Measurements from ENCODE around the gene STK11.
A peak's percentile ranks its signal among the peaks of the same experiment; 100 is the strongest.
"Not testable (repeated sequence)": the region's sequence is repeated elsewhere in the genome, so short reads cannot be mapped to it uniquely, and the experiment has no call there.

The STK11 gene

DNA sequence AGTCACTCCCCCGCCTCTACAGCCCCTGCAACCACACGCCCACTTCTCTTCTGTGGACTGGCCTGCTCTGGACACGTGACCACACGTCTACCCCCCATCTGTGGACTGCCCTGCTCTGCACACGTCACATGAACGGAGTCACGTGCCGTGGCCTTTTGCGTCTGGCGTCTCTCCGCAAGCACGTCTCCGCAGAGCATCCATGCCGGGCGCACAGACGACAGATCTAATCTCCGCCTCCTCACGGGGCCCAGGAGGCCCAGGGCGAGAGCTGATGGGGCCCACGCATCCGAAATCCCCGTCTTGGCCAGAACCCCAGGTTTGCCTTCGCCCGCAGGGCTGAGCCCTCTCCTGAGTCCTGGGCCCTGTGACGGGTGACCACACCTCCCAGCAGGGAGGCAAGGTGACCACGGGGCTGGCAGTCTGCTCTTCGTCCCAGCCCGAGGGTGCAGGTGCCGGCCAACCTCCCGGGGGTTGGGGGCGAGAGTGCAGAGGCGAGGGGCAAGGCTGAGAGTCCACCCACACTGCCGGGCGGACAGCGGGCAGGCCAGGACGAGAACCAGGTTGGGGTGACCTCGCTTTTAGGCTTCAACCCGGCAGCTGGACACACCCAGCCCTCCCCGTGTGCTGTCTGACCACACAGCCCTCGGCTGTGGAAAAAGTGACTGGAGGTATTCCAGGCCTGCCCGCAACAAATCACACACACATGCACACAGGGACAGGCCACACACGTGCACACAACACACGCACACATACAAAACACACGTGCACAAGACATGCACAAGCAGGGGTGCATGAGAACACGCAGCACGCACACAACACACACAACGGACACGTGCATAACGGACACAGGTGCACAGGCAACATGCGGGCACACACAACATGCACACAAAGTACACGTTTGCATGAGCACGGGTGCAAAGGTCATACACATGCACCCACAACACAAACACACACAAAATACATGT, 35.4 kb upstream of the STK11 start:
- DNase-seq (ENCODE audit: low read depth): no peak

DNA sequence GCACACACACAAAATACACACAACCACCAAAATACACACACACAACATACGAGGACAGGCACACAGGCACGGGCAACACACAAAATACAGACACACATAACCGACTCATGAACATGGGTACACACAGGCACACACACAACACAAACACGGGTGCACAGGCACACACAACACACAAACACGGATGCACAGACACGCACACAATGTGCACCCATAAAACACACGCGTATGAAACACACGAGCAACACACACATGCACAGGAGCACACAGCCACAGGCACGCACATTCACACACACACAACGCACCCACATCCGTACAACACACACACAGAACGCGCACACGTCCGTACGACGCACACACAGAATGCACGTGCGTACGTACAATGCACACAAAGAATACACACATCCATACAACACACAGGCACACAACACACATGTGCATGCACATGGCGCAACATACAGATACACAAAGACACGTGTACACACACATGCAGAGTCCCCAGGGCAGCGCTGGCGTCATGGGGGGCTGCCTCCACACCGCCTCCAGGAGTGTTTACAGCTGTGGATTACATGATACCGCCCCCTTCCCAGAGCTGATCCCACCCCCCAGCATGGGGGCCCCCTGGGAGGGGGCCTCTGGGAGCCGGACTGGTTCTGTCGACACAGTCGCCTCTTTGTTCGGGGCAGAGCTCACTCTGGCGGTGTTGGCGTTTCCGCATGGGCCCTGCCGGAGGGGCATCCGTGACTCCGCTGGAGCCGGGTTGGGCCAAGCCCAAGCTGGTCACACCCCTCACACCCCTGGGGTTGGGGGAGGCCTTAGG, 34.4 kb upstream of the STK11 start:
- DNase-seq (ENCODE audit: low read depth): no peak

DNA sequence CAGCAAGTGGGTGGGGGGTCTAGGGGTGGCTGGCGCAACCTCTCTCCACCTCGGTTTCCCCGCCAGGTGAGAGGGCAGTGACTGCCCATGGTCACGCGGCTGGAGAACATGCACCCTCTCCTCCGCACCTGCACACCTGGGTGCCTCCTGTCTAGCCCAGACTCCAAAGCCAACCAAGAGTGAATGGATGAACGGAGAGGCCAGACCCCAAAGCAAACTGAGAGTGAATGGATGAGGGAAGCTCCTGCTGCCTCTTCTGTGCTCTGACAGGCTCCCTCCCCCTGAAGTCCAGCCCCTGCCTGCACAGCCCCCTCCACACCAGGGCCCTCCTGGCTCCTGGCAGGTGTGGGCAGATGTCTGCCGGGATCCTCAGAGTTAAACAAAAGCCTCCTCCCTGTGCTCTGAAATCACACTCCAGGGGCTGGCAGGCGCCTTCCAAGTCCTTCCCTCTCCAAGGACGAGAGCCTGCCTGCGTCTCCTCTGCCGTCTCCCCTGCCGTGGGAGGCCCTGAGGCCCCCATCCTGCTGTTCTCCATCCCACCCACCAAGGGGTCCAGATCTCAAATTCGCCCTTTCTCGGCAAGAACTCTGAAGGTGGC, 33.7 kb upstream of the STK11 start:
- DNase-seq (ENCODE audit: low read depth): no peak

DNA sequence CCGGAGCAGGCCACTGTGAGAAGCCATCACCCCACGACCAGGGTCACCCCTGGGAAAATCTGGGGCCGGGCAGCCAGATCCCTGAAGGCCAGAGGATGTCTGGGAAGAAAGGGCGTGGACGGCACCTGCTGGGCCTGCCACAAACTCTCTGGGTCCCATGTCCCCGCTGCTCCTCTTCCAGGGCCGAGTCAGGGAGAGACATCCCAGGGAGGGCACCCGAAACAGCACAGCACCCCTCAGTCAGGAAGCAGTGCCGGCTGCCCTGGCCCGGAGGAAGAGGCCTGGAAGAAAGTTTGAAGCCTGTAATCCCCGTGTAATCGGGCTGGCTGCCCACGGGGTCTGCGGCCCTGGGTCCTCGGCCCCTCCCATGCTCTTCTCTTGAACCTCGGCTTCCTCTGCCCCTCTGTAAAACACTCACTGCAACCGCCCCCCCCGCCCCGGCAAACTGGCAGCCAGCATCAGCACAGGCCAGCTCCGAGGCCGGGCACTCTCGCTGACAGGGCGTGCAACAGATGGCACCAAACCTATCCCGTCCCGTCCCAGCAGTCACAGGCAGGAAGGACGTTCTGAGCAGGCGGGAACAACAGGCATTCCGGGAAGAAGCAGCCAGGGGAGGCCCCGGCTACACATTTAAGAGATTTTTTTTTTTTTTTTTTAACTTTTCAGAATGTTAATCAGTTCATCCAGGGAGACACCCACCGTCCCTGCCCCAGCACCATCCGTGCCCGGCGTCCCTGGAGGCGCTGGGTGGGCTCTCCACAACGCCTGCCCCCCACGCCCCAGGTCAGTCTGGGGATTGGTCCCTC, 33.0 kb upstream of the STK11 start:
- DNase-seq (ENCODE audit: low read depth): no peak

DNA sequence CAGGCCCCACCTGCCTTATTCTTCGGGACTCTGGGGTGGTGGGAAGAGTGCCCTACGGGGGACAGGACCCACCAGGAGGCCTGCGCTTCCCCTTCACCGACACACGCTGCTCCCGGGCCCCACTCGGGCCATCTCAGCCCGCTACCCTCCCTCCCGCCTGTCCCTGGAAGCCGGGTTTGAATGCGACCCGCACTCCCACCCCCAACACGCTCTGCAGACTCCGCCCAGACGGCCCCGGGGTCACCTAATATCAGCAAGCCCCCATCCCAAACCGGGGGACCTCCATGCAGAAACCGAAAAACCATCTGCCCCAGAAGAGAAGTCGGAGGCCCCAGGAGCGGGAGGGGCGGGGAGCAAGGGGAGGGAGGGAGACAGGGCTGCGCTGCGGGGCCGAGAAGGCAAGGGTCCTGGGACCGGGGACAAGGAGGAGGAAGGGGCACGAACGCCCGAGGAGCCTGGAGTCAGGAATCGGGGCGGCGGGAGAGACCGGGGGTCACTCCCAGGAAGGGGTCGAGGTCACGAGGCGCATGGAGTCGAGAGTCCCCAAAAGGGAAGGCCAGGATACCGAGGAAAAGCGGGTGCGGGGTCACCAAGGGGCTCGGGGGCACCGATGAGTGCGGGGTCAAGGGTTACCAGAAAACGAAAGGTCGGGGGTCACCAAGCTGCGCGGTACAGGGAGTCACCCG, 32.3 kb upstream of the STK11 start:
- DNase-seq (ENCODE audit: low read depth): no peak

DNA sequence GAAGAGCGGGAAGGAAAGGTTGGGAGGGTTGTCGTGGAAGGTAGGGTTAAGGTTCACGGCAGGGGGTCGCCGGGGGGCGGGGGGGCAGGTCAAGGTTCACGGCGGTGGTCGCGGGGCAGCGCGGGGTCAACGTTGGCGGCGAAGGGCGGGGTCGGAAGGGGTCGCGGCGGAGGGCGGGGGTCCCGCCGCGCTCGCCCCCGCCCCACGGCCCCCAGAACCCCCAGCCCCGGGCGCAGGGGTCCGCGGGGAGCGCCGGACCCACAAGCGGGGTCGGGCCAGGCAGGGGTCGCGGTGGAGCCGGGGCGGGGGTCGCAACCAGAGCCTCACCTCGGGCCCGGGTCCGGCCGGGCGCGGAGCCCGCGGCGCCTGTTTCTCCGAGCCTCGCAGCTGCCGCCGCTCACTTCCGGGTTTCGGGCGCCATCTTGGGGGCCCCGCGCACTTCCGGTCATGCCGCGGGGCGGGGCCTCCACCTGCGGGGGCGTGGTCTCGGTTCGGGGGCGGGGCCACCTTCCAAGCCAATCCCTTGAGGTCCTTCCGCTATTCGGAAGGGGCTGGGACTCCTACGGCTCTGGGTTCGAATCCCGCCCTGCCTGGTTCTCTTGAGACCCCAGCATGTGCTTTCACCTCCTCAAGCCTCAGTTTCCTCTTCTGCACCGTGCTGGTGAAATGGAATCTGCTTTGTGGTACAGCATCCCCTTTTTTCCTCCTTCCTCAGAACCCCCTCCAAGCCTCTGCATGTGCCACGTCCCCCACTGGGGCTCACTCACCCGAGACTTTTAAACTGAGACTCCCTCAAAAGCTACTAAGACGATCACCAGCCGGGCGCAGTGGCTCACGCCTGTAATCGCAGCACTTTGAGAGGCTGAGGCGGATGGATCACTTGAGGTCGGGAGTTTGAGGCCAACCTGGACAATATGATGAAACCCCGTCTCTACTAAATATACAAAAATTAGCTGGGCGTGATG, 31.5 kb upstream of the STK11 start, which contains the start of gene SBNO2:
SBNO2 (minus strand) TSS at position 424 of the 965 bp plus-strand sequence. CDS start 19,992 bp downstream, outside the sequence.
- DNase-seq (ENCODE audit: low read depth): peak; percentile 92

DNA sequence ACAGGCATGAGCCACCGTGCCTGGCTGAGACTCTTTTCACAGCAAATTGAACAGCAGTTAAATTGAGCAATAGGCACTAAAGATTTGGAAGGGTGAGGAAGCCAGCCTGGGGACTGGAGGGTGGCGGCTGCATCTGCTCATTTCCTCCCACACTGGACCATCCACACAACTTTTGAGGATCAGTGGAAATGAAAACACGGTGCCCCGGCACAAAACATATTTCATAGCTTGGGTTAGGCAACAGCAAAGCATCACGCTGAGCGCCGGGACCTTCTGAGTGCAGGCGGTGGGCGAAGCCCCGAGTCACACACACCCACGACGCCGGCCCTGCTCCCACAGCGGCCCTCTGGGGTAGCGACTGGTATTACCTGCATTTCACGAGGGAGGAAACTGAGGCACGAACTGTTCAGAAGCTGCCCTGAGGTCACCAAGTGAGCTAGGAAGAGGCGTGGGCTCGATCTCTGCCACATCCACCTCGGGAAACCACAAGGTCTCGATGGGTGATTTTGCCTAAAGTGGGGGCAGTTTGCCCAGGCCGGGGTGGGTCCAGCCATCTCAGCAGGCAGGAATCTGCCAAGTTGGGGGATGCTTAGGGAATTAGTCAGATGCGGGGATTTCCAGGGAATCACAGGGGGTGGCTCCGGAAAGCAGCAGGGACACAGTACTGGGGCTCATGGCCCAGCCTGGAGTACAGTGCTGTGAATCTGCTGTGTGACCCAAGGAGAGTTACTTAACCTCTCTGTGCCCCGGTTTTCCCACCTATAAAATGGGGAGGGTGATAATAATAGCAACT, 28.1 kb upstream of the STK11 start:
- no peak for DNase-seq (ENCODE audit: low read depth)

DNA sequence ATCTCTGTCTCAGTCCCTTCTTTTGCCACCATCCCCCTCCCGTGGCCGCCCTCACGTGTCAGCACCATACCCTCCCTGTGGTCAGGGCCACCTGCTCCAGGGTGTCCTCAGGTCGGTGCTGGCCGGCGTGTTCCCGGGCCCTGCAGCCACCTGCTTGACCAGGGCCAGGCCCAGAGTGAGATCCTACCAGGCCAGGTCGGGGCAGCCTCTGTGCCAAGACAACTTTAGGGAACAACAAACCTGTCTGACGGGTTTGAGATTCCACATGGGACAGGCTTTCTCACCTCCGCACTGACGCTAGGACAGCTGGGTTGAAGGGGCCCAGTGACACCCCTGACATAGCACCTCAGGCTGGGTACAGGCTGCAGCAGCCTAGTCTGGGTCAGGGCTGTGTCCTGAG, 24.0 kb upstream of the STK11 start:
- no peak for DNase-seq (ENCODE audit: low read depth)

DNA sequence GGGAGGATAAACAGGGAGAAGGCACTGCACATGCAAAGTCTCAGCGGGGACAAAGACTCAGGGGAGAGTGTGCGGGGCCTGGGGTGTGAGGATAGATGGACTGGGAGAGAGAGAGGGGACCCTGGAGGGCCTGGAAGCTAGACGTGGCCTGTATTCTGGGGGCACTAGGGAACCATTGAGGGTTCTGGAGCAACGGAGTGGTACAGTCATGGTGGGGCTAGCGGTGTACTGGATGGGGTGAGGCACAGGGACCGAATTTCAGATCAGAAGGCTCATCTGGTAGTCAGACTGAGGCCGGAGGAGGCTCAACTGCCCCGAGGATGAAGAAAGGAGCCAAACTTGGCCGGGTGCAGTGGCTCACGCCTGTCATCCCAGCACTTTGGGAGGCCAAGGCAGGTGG, 23.5 kb upstream of the STK11 start:
- DNase-seq (ENCODE audit: low read depth): no peak

DNA sequence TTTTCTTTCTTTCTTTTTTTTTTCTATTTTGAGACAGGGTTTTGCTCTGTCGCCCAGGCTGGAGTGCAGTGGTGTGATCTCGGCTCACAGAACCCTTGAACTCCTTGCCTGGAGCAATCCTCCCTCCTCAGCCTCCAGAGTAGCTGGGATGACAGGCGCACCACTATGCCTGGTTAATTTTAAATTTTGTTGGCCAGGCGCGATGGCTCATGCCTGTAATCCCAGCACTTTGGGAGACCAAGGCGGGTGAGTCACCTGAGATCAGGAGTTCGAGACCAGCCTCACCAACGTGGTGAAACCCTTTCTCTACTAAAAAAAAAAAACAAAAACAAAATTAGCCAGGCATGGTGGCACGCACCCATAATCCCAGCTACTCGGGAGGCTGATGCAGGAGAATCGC, 22.9 kb upstream of the STK11 start:
- DNase-seq (ENCODE audit: low read depth): no peak

DNA sequence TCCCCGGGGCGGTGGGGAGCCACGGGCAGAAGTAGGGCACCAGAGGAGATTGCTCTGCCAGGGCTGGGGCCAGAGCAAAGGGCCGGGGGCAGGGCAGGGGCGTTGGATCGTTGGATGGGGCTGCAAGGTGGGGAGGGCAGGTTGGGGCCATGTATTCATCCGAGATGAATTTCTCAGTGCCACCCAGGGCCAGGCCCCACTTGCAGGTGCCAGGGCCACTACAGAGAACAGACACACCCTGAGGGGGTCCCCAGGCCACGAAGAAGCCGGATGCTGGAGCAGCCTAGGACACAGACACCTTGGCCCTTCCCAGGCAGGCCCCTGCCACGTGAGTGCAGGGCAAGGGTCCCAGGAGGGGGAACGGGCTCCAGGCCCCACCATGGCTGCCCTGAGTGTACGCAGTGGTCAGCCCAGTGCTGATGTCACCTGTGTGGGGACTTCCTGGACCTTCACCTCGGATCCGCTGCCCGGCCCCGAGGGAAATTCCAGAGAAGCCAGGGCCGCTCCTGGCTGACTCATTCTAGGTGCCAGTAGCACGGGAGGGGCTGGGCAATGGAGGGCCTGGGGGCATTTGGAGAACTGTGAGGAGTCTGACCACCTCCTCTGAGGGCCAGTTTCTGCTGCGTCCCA, 21.9 kb upstream of the STK11 start:
- DNase-seq (ENCODE audit: low read depth): no peak

DNA sequence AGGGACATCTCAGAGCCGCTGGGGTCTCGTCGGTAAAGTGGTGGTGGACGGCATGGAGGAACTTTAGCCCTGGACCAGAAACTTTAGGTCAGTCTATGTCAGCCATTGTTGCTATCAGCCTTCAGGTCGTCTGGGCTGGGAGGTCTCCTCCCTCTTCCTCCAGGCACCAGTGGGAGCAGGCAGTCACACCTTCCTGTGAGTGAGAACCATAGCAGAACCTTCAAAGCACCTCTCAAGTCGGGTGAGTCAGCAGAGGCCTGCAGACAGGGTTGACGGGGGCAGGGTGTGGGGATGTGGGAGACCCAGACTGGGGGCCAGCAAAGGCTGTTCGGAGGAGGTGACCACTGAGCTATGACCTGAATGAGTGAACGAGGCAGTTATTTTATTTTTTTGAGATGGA, 16.2 kb upstream of the STK11 start:
- DNase-seq (ENCODE audit: low read depth): no peak

DNA sequence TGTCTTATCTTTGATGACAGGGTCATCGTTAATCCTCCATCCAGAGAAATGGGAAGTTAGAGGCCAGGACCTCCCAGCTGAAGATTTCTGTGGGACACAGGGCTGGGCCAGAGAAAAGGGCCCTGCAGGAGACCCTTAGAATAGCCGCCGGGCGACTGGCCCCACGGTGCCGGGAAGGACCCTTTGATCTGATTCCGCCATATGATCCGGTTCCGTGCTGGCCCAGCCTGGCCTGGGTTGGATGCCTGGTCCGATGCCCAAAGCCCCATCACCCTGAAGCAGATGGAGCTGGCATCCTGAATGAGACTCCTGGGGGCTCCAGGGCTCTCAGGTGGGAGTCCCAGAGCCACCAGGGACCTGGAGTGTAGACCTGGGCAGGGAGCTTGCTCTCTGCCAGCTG, 6.0 kb upstream of the STK11 start:
- DNase-seq (ENCODE audit: low read depth): no peak

DNA sequence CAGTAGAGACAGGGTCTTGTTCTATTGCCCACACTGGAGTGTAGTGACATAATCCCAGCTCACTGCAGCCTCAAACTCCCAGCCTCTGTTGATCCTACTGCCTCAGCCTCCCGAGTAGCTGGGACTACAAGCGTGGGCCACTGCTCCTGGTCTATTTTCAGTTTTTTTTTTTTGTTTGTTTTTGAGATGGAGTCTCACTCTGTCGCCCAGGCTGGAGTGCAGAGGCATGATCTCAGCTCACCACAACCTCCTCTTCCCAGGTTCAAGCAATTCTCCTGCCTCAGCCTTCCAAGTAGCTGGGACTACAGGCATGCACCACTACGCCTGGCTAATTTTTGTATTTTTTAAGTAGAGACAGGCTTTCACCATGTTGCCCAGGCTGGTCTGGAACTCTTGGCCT, 5.0 kb upstream of the STK11 start:
- DNase-seq (ENCODE audit: low read depth): not testable (repeated sequence)

DNA sequence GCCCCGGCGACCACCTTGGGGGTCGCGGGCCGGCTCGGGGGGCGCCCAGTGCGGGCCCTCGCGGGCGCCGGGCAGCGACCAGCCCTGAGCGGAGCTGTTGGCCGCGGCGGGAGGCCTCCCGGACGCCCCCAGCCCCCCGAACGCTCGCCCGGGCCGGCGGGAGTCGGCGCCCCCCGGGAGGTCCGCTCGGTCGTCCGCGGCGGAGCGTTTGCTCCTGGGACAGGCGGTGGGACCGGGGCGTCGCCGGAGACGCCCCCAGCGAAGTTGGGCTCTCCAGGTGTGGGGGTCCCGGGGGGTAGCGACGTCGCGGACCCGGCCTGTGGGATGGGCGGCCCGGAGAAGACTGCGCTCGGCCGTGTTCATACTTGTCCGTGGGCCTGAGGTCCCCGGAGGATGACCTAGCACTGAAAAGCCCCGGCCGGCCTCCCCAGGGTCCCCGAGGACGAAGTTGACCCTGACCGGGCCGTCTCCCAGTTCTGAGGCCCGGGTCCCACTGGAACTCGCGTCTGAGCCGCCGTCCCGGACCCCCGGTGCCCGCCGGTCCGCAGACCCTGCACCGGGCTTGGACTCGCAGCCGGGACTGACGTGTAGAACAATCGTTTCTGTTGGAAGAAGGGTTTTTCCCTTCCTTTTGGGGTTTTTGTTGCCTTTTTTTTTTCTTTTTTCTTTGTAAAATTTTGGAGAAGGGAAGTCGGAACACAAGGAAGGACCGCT, 729 bp downstream of the STK11 start:
- no peak for DNase-seq (ENCODE audit: low read depth)

DNA sequence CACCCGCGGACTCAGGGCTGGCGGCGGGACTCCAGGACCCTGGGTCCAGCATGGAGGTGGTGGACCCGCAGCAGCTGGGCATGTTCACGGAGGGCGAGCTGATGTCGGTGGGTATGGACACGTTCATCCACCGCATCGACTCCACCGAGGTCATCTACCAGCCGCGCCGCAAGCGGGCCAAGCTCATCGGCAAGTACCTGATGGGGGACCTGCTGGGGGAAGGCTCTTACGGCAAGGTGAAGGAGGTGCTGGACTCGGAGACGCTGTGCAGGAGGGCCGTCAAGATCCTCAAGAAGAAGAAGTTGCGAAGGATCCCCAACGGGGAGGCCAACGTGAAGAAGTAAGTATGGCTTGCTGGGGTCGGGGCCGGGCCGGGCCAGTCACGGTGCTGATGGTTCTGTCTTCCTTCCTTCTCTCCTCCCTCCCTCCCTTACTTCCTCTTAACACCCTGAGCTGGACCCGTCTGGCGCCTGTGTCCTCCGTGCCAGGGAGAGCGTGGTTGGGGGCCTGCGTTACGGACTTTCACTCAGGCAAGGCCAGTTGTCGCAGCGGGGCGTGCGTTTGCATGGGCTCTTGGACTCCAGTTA, 1.4 kb downstream of the STK11 start:
- no peak for DNase-seq (ENCODE audit: low read depth)

DNA sequence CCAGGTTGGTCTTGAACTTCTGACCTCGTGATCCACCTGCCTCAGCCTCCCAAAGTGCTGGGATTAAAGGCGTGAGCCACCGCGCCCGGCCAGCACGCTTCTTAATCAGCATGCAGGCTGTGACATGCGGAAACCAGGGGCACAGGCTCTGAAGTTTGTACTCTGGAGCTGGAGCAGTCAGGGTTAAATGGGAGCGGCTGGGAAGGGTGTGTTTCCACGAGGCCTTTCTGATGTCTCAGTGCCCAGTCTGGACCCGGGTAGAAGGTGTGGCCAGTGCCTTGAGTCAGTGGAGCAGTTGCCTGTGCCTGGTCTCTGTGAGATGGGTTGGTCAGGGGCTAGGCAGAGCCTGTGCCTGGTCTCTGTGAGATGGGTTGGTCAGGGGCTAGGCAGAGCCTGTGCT, 3.3 kb downstream of the STK11 start:
- not testable (repeated sequence) for DNase-seq (ENCODE audit: low read depth)

DNA sequence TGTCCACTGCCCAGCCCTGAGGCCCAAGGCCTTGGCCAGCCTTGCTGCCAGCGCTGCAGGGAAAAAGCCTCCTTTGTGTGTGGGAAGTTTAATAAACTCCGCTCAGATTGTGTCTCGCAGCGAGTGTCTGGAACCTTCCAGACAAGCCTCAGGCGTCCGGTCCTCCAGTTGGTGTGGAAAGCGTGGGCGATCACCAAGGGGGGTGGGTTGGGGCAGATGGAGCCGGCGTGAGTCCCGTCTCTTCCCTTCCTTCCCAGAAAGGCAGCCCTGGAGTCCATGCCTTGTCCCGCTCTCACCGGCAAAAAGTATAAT, 4.6 kb downstream of the STK11 start:
- no peak for DNase-seq (ENCODE audit: low read depth)

All from stimulated activated CD8-positive, alpha-beta memory T cell treated with anti-CD3 and anti-CD28 coated beads, Interleukin-7, amount 100 ng/mL, for 24 hours (primary cell).